Muscle layer of colon (tissue), 2 donors: ENCODE measurements around the gene TBC1D9B.

Experiments used
- H3K27ac ChIP-seq: one replicate; pipeline ENCODE4 v1.7.0; 2013; ENCODE audit warnings: low read depth, mild to moderate bottlenecking, low read length, moderate library complexity
- H3K27me3 ChIP-seq, 2 donors: one replicate each; pipeline ENCODE4 v1.7.0; 2013; ENCODE audit warnings: low read length in 2 of 2, mild to moderate bottlenecking in 2 of 2; ENCODE audit not compliant: insufficient read depth in 2 of 2, control insufficient read depth in 1 of 2
- H3K36me3 ChIP-seq: one replicate; pipeline ENCODE4 v1.7.0; 2013; ENCODE audit warnings: mild to moderate bottlenecking, low read length; ENCODE audit not compliant: insufficient read depth
- H3K4me1 ChIP-seq: one replicate; pipeline ENCODE4 v1.7.0; 2013; ENCODE audit warnings: mild to moderate bottlenecking, low read length; ENCODE audit not compliant: insufficient read depth
- H3K4me3 ChIP-seq, 2 donors: one replicate each; pipeline ENCODE4 v1.7.0; 2013; ENCODE audit warnings: low read length in 2 of 2, low read depth in 1 of 2, mild to moderate bottlenecking in 1 of 2, moderate library complexity in 1 of 2
- H3K9ac ChIP-seq: one replicate; pipeline ENCODE4 v1.7.0; 2013; ENCODE audit warnings: low read length
- H3K9me3 ChIP-seq: one replicate; pipeline ENCODE4 v1.7.0; 2013; ENCODE audit warnings: mild to moderate bottlenecking, low read length
- donor health status: abdominal sarcoma.
- donor health status: Adenocarcinoma of cecum.

The TBC1D9B gene

DNA sequence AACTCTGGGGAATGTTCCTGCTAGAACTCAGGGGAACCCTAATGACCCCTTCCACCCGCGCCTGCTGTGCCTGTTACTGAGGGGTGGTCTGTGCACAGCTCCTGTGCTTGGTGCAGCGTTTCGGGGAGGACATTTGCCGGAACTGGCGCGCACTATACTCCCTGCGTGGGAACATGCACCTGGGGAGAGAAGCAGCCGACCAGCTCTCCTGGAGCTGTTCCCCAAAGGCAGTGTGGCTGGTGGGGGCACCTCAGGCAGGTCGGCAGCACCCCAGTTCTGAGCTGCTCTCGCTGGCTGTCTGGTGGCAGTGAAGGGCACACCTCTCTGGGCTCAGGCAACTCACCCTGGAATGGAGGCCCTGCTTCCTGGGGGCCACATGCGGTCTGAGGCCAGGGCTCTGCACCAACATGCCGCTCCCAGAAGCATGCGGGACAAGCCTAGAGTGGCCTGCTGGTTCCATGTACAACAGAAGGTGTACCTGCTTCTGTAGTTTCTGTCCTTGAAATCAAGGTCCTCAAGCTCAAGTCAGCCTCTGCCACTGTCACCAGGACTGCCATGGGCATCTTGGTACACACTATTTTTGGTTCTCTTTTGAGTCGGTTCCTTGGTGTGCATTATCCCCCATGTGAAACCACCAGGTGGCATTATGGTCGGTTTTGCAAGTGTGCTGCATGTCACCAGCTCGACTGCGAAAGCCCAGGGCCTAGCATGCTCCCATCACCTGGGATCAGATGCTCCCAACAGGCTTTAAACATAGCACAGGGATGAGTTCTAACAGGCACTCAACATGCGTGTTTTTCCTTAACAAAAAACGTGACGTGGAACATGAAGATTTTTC is 41.2 kb downstream of the TBC1D9B start:
- Histone ChIP-seq H3K27me3 (no peaks in the 10 kb centered on the region), H3K36me3 (peaks cover 36% of the 10 kb centered on the region), H3K4me1 (no peaks in the 10 kb centered on the region), H3K9me3 (no peaks in the 10 kb centered on the region), H3K4me3 (no peak overlapping the region), H3K27ac (no peak overlapping the region), H3K9ac (no peak overlapping the region)

DNA sequence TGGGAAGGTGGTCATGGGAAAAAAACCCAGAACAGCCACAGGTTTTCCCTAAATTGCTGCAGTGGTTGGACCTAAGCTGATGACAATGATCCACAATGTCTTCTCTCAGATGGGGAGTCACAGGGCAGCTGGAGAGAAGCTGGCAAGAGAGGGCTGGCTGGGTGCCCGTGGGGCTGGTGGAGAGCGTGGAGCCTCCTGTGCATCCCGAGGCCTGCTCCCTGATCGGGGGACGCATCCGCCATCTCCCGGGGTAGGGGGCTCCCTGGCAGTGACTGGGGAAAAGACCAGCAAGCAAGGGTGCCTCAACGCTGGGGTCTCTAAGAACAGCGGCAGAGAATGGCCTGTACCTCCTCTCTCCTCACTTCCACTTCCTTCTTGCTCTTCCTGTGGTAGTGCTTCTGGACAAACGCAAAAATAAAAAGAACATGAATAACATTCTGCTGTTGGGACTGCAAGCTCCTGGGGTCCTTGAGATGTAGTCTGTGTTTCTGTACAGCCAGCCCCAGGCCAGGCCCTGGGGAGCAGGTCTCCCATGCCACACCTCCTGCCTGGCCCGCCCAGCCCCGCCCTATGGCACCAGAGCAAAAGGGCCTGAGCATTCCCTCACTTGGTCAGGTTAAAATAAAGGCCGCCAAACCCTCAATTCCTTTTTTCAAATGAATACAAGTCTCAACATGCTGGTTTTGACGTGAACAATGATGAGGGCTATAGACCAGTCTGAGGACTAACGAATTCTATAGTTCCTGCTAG is 42.0 kb downstream of the TBC1D9B start:
- Histone ChIP-seq H3K36me3 (peaks cover 28% of the 10 kb centered on the region), H3K9ac (no peak overlapping the region), H3K27ac (no peak overlapping the region), H3K27me3 (no peaks in the 10 kb centered on the region), H3K4me1 (no peaks in the 10 kb centered on the region), H3K9me3 (no peaks in the 10 kb centered on the region), H3K4me3 (no peak overlapping the region)

DNA sequence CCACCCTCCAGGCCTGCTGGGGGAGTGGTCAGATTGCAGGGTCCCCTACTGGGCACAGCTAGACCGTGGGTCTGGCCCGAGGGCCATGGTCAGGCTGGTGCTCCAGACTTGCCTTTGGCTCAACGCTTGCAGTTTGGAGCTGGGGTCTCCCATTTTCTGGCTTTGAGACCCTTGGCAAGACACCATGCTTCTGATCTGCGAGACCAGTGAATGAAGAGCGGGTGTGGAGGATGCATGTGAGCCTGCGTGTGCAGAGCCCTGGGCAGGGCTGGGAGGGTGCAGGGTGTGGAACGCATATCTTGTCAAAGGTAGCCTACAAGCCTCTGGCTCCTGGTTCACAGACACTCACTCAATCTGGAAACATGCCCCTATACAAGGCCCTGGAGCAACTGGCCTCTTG is 43.0 kb downstream of the TBC1D9B start:
- no peak overlapping the region for H3K9ac ChIP-seq

DNA sequence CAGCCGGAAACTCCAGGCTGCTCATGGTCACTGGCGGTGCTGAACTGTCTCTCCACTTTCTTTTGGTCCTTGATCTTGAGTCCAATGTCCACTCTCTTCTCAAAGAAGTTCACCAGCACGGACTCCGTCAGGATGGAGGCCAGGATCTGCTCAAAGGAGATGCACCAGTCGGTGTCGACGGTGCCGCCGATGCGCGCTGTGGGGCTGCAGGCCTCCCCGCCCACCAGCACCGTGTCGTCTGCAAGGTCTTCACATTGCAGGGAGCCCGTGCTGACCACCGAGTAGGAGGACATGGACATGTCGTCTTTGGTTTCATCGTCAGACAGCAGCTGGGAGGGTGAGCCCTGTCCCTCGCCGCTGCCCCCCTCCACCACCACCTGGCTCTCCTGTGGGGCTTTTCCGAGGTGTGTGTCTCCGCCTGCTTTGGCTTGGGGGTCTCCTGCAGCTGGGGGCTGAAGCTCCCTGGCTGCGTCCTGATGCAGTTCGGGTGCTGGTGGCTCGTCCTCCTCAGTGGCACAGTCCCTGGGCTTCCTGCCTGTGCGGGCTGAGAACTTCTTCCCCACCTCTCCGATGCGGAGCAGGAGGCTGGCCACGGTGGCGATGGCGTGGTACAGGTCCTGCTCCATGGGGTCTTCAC is 44.1 kb downstream of the TBC1D9B start:
- Histone ChIP-seq H3K9ac (no peak overlapping the region), H3K36me3 (peaks cover 27% of the 10 kb centered on the region), H3K9me3 (no peaks in the 10 kb centered on the region), H3K4me1 (peaks cover 12% of the 10 kb centered on the region), H3K4me3 (no peak overlapping the region), H3K27me3 (no peaks in the 10 kb centered on the region), H3K27ac (no peak overlapping the region)

More for the DNA sequence above, 43.0 kb downstream of the TBC1D9B start:
- Histone ChIP-seq H3K27ac (no peak overlapping the region), H3K27me3 (no peaks in the 10 kb centered on the region), H3K4me1 (peaks cover 8% of the 10 kb centered on the region), H3K36me3 (peaks cover 27% of the 10 kb centered on the region), H3K9me3 (no peaks in the 10 kb centered on the region), H3K4me3 (no peak overlapping the region)

DNA sequence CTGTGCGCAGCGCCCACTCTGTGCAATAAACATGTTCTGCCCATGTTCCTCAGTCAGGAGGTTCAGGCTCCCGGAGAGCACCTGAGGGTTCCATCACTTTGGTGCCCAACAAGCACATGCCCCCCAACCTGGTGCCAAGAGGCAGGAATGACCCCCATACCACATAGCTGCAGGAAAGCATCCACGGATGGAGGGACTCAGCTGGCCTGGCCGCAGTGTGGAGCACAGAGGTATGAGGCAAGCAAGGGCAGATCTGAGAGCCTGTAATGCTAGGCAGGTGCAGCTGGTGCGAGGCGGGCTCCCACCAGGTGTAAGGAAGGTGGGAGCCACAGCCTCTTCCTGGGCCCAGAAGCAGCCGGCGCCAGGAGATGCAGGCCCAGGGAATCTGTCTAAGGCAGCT is 44.8 kb downstream of the TBC1D9B start:
- H3K9ac ChIP-seq = no peak overlapping the region
- H3K27ac ChIP-seq = no peak overlapping the region
- H3K4me3 ChIP-seq = no peak overlapping the region
- no peaks in the 10 kb centered on the region for H3K27me3 ChIP-seq
- H3K4me1 ChIP-seq = peaks cover 12% of the 10 kb centered on the region
- H3K36me3 ChIP-seq = peaks cover 27% of the 10 kb centered on the region
- no peaks in the 10 kb centered on the region for H3K9me3 ChIP-seq

DNA sequence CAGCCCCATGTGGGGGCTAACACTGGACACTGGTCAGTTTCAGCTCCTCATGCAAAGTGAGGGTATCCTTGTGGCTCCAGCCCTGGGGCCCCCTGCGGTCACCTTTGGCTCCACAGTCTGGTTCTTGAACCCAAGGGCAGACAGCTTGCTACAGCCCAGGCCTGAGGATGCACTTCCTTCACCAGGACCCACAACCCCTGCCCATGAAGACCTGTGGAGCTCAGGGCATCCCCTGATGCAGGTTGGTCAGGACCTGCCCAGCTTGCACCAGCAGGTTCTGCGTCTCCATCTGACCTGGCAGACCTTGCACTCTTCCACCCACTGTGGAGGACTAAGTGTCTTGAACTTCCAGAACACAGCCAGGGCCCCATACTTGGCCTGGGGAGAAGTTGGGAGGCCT is 45.4 kb downstream of the TBC1D9B start:
- H3K9me3 ChIP-seq = no peaks in the 10 kb centered on the region
- H3K36me3 ChIP-seq = peaks cover 27% of the 10 kb centered on the region
- no peak overlapping the region for H3K9ac ChIP-seq
- H3K4me1 ChIP-seq = peaks cover 16% of the 10 kb centered on the region
- no peaks in the 10 kb centered on the region for H3K27me3 ChIP-seq
- no peak overlapping the region for H3K4me3 ChIP-seq
- H3K27ac ChIP-seq = no peak overlapping the region

DNA sequence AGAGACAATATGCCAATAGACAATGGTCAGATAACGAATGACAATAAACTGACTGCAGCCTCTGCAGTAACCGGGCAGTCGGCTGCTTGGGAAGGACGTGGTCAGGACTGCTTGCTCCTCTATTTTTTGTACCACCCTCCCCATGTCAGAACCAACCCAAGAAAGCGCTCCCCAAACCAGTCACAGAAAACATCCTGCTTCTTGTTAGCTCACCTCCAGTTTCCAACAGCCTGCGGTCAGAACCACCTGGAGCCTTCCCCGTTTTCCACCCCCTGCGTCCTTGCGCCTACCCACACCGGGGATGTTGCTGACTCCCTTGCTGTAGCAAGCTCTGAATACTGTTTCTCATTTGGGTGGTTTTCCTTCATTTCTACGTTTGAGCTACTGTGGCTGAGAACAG is 47.4 kb downstream of the TBC1D9B start:
- H3K9ac ChIP-seq = no peak overlapping the region
- no peaks in the 10 kb centered on the region for H3K27me3 ChIP-seq
- H3K27ac ChIP-seq = no peak overlapping the region
- H3K9me3 ChIP-seq = no peaks in the 10 kb centered on the region
- peaks cover 18% of the 10 kb centered on the region for H3K4me1 ChIP-seq
- no peak overlapping the region for H3K4me3 ChIP-seq
- peaks cover 15% of the 10 kb centered on the region for H3K36me3 ChIP-seq

DNA sequence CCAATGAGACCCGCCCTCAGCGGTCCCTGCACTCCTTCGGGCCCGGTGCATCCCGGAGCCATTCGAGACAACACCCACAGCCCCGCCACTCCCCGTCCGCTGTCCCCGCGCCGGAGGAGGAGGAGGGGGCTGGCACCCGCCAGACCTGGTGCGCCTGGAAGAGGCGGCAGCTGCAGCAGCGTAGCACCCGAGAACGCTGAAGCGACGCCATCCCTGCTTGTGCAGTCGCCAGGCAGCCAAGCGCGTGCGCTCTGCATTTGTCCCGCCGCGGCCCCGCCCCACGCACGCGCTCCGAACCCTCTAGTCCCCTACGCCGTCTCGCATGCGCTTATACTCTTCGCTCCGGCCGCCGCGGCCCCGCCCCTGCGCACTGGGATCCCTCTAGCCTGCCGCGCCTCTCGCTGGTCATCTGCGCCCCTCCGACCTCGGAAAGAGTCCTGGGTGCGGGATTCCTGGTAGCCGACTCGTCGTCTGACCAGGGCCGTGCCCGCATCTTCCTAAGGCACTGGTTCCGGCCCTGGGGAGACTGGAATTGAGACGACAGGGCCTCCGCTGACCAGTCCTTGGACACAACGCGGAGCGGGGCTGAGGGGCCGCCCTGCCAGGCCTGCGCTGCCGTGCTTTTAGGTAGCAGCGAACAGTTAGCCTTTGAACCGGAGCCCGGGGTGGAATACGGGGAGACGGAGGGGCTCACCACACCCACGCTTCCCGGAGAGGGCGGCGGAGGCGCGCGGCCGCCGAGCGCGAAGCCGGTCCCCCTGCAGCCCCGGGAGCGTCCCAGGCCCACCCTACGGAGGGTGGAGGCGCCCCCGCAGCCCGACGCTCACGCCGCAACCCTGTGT is 48.9 kb downstream of the TBC1D9B start, which contains the start of gene MRNIP:
TSS of gene MRNIP (minus strand) at position 232 of the 842 bp plus-strand sequence. CDS start at position 211, 21 bp downstream.
- Histone ChIP-seq H3K27me3 (no peaks in the 10 kb centered on the region), H3K4me1 (peaks cover 18% of the 10 kb centered on the region), H3K9me3 (no peaks in the 10 kb centered on the region), H3K27ac (peak within 1 kb of the TSS; percentile 97), H3K4me3 (peak within 1 kb of the TSS; percentile 91 to 95), H3K9ac (peak within 1 kb of the TSS; percentile 68), H3K36me3 (peaks cover 2% of the 10 kb centered on the region)

DNA sequence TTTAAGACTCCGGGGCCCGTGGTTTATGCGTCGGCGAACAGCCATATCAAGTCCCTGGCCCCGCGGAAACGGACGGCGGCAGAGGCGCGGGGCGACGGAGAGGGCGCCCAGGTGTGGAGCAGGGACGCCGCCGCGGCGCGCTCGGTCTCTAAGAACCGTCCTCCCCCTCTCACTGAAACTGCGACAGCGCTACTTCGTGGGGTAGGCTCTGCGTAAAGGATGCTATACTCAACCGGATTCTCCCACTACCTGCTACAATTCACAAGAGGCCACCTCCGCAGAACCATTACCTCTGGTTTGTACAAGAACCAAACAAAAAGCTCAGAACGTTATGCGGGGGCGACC is 49.5 kb downstream of the TBC1D9B start:
- H3K9me3 ChIP-seq = no peaks in the 10 kb centered on the region
- peak overlapping the region; percentile 49 for H3K9ac ChIP-seq
- H3K4me1 ChIP-seq = peaks cover 18% of the 10 kb centered on the region
- no peaks in the 10 kb centered on the region for H3K36me3 ChIP-seq
- peak overlapping the region; percentile 91 to 95 for H3K4me3 ChIP-seq
- H3K27me3 ChIP-seq = no peaks in the 10 kb centered on the region
- peak overlapping the region; percentile 97 for H3K27ac ChIP-seq

DNA sequence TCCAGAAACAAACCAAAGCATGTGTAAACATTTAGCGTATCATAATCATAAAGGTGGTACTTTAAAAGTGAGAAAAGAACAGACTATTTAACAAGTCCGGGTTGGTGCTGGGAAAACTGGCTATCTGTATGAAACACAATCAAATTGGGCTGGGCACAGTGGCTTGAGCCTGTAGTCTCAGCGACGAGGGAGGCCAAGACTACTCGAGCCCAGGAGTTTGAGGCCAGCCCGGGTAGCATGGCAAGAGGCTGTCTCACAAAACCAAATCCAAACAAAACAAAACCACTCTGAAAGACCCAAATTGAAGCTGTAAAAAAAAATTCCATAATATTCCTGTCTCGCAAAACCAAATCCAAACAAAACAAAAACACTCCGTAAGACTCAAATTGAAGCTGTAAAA is 53.3 kb downstream of the TBC1D9B start:
- Histone ChIP-seq H3K4me3 (no peak overlapping the region), H3K27ac (no peak overlapping the region), H3K36me3 (peaks cover 31% of the 10 kb centered on the region), H3K9ac (no peak overlapping the region), H3K9me3 (no peaks in the 10 kb centered on the region), H3K27me3 (no peaks in the 10 kb centered on the region), H3K4me1 (peaks cover 6% of the 10 kb centered on the region)
